ENCODE data around the gene SLC25A27. TPM values are rescaled to one million over a fixed set of nuclear protein-coding genes. Genes with fewer than 3 reads are reported as not detected.
A peak's percentile ranks its signal among the peaks of the same experiment; 100 is the strongest.

SLC25A27 gene
- total RNA-seq, 5 donors from 2014 or later (not counting 1 experiment from before 2014, with no cell fraction given) = 0.23 to 2.4 (median 0.85) TPM

DNA sequence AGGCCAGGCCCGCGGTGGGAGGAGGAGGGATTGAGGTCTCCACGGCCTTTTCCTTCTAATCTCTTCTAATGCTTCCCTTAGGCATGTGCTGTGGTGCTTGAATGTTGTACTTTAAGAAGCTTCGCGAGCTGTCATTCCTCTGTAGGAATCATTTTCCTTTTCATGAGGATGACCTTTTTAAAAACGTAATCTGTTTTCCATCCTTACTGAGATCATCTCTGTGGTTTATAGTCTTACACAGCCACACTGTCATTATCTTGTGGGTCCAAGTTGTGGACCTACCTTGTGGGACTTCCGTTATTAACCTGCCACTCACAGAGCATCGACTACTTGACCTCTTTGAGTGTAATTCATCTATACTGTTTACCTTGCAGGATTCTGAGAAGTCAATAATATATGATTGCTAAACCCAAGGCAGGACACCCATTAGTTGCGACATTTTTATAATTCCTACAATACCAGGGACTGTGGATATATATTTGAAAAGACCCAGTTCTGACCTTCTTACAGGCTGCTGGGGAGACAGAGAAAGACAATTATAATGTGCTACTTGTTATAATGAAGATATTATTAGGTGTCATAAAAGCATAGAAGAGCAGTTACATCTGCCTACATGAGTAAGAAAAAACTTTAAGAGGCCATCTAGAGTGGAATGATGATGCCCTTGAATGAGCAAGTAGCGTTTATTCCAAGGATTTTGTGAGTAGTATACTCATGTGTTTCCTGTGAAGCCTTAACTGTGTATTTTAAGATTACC lies 842 bp downstream of the SLC25A27 start:
- ATAC-seq (replicated peaks in 1 of 4) = no peak
- H3K27me3 Mint-ChIP-seq = peaks cover 33 to 56% of the 10 kb centered on the region in 2 donors
- DNase-seq = no peak
- H3K27me3 ChIP-seq (replicated peaks in 1 of 2; ENCODE audit: control insufficient read depth in 2 of 2, extremely low read depth in 1 of 2, insufficient read depth in 2 of 2, low read length in 1 of 2) = peaks cover 3 to 24% of the 10 kb centered on the region in 2 experiments
- WGBS (ENCODE audit: insufficient coverage) = no CpG with 5 or more reads among the region's 10 CpGs
- ChIA-PET CTCF (no interaction called here), POLR2A (no interaction called here)
- H3K9me3 ChIP-seq = no peaks in the 10 kb centered on the region
- H3K36me3 ChIP-seq (ENCODE audit: control insufficient read depth in 2 of 2, extremely low read depth in 1 of 2, insufficient read depth in 1 of 2, low read length in 1 of 2) = no peaks in the 10 kb centered on the region
- H3K27ac Mint-ChIP-seq = no peak overlapping the region
- peaks cover 0 to 13% of the 10 kb centered on the region in 2 experiments for H3K4me1 ChIP-seq (ENCODE audit: control insufficient read depth in 1 of 2, extremely low read depth in 1 of 2, insufficient read depth in 2 of 2, low read length in 2 of 2)
- H3K4me1 Mint-ChIP-seq = peaks cover 15 to 16% (median 15%) of the 10 kb centered on the region in 3 donors
- H3K27ac ChIP-seq (ENCODE audit: low read length) = no peak overlapping the region
- H3K4me3 Mint-ChIP-seq = peak overlapping the region; percentile 80 to 88 (median 86)
- H3K36me3 Mint-ChIP-seq = no peaks in the 10 kb centered on the region
- H3K9me3 Mint-ChIP-seq = no peaks in the 10 kb centered on the region
- H3K4me3 ChIP-seq (ENCODE audit: control insufficient read depth in 1 of 2, extremely low read depth in 1 of 2, low read length in 1 of 2) = peak overlapping the region; percentile 66 to 94

DNA sequence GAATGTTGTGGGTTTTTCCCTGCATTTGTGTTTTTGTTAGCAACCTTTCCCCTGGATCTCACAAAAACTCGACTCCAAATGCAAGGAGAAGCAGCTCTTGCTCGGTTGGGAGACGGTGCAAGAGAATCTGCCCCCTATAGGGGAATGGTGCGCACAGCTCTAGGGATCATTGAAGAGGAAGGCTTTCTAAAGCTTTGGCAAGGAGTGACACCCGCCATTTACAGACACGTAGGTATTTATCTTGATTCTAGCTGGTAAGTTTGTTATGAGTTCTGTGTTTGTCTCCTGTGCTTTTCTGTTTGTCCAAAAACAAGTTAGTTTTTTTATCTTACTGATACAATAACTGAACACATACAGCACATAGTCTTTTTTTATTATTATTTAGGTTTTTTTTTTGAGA lies 3.0 kb downstream of the SLC25A27 start:
- Histone ChIP-seq H3K9me3 (no peaks in the 10 kb centered on the region), H3K27ac (ENCODE audit: low read length) (no peak overlapping the region), H3K4me1 (ENCODE audit: control insufficient read depth in 1 of 2, extremely low read depth in 1 of 2, insufficient read depth in 2 of 2, low read length in 2 of 2) (peaks cover 0 to 13% of the 10 kb centered on the region in 2 experiments), H3K4me3 (ENCODE audit: control insufficient read depth in 1 of 2, extremely low read depth in 1 of 2, low read length in 1 of 2) (no peak overlapping the region), H3K36me3 (ENCODE audit: control insufficient read depth in 2 of 2, extremely low read depth in 1 of 2, insufficient read depth in 1 of 2, low read length in 1 of 2) (no peaks in the 10 kb centered on the region), H3K27me3 (replicated peaks in 1 of 2; ENCODE audit: control insufficient read depth in 2 of 2, extremely low read depth in 1 of 2, insufficient read depth in 2 of 2, low read length in 1 of 2) (peaks cover 3 to 21% of the 10 kb centered on the region in 2 experiments)
- ChIA-PET POLR2A (no interaction called here), CTCF (interaction anchor here in 1 of 2 donors (0.7 kb wide), 1 partner anchor 448 kb away, joined by 4 read pairs; no protein-coding TSS in a partner anchor)
- Mint-ChIP-seq H3K27ac (no peak overlapping the region), H3K27me3 (peaks cover 34 to 47% of the 10 kb centered on the region in 2 donors), H3K4me3 (no peak overlapping the region), H3K9me3 (no peaks in the 10 kb centered on the region), H3K36me3 (no peaks in the 10 kb centered on the region), H3K4me1 (peaks cover 15 to 16% (median 15%) of the 10 kb centered on the region in 3 donors)
- WGBS (ENCODE audit: insufficient coverage) = 94% methylated on average over 3 of the region's 6 CpGs
- ATAC-seq (replicated peaks in 1 of 4) (no peak), DNase-seq (no peak)

DNA sequence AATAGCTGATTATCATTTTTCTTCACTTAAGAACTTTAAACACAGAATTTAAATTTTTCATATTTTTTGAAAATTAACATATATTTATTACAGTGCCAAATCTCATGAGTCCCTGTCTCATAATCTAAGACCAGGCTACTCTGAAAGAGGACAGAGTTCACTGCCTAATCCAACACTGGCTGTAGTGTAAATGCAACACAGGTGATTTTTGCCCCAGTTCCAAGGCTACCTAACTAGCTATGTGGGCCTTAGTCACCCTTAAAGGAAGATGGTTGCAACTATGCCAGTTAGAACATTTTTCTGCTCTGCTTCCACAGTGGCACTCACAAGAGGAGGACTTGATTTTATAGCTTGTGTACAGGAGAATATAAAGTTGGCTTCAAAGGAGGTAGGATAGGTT lies 4.9 kb downstream of the SLC25A27 start:
- no peaks in the 10 kb centered on the region for H3K36me3 ChIP-seq (ENCODE audit: control insufficient read depth in 2 of 2, extremely low read depth in 1 of 2, insufficient read depth in 1 of 2, low read length in 1 of 2)
- H3K4me3 ChIP-seq (ENCODE audit: control insufficient read depth in 1 of 2, extremely low read depth in 1 of 2, low read length in 1 of 2) = no peak overlapping the region
- no peak overlapping the region for H3K27ac ChIP-seq (ENCODE audit: low read length)
- ChIA-PET POLR2A (no interaction called here), CTCF (no interaction called here)
- Mint-ChIP-seq H3K36me3 (no peaks in the 10 kb centered on the region), H3K4me3 (no peak overlapping the region), H3K27me3 (peaks cover 24 to 33% of the 10 kb centered on the region in 2 donors), H3K9me3 (no peaks in the 10 kb centered on the region), H3K27ac (no peak overlapping the region), H3K4me1 (peaks cover 7 to 9% (median 8%) of the 10 kb centered on the region in 3 donors)
- ATAC-seq (replicated peaks in 1 of 4) (no peak), DNase-seq (no peak)
- no peaks in the 10 kb centered on the region for H3K9me3 ChIP-seq
- peaks cover 0 to 8% of the 10 kb centered on the region in 2 experiments for H3K4me1 ChIP-seq (ENCODE audit: control insufficient read depth in 1 of 2, extremely low read depth in 1 of 2, insufficient read depth in 2 of 2, low read length in 2 of 2)
- H3K27me3 ChIP-seq (replicated peaks in 1 of 2; ENCODE audit: control insufficient read depth in 2 of 2, extremely low read depth in 1 of 2, insufficient read depth in 2 of 2, low read length in 1 of 2) = peaks cover 3 to 16% of the 10 kb centered on the region in 2 experiments

DNA sequence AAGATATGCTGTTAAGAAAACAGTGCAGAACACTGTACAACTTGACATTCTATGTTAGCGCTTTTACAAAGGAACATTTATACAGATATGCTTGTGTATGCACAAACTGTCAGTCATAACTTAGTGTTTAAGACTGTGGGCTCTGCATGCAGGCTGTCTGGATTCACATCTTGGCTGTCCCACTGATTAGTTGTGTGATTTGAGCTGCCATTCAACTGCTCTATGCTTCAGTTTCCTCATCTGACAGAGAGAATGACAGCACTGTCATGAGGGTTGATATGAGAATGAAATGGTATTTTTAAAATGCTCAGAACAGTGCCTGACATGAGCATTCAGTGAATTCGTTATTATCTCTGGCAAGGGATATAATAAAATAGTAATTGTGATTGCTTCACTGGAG lies 8.7 kb downstream of the SLC25A27 start:
- Mint-ChIP-seq H3K36me3 (no peaks in the 10 kb centered on the region), H3K9me3 (no peaks in the 10 kb centered on the region), H3K27ac (no peak overlapping the region), H3K4me3 (no peak overlapping the region), H3K4me1 (no peaks in the 10 kb centered on the region), H3K27me3 (peaks cover 5 to 8% of the 10 kb centered on the region in 2 donors)
- ATAC-seq (replicated peaks in 1 of 4) = no peak
- no peaks in the 10 kb centered on the region for H3K36me3 ChIP-seq (ENCODE audit: control insufficient read depth in 2 of 2, extremely low read depth in 1 of 2, insufficient read depth in 1 of 2, low read length in 1 of 2)
- H3K4me3 ChIP-seq (ENCODE audit: control insufficient read depth in 1 of 2, extremely low read depth in 1 of 2, low read length in 1 of 2) = no peak overlapping the region
- no peak for DNase-seq
- POLR2A ChIA-PET = no interaction called here
- H3K4me1 ChIP-seq (ENCODE audit: control insufficient read depth in 1 of 2, extremely low read depth in 1 of 2, insufficient read depth in 2 of 2, low read length in 2 of 2) = no peaks in the 10 kb centered on the region
- H3K9me3 ChIP-seq = no peaks in the 10 kb centered on the region
- CTCF ChIA-PET = no interaction called here
- WGBS (ENCODE audit: insufficient coverage) = no CpG with 5 or more reads among the region's 2 CpGs
- H3K27me3 ChIP-seq (replicated peaks in 1 of 2; ENCODE audit: control insufficient read depth in 2 of 2, extremely low read depth in 1 of 2, insufficient read depth in 2 of 2, low read length in 1 of 2) = peaks cover 0 to 4% of the 10 kb centered on the region in 2 experiments
- H3K27ac ChIP-seq (ENCODE audit: low read length) = no peak overlapping the region

DNA sequence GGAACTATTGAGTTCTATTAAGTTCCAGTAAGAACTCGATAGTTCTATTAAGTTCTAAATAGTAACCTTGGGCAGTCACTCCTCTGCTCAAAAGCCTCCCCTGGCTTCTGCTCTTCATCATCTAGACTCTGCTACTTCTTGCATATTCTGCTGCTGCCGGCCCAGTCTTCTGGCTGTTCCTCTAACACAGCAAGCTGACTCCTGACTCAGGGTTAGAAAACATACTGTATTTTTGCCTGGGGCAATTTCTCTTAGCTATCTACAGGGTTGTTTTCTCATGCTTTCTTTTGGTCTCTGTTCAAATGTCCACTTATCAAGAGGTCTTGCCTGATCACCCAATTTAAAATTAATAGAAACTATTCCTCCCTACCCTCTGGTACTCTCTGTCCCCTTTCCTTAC lies 14.6 kb downstream of the SLC25A27 start:
- Histone ChIP-seq H3K27me3 (replicated peaks in 1 of 2; ENCODE audit: control insufficient read depth in 2 of 2, extremely low read depth in 1 of 2, insufficient read depth in 2 of 2, low read length in 1 of 2) (no peaks in the 10 kb centered on the region), H3K9me3 (no peaks in the 10 kb centered on the region), H3K4me1 (ENCODE audit: control insufficient read depth in 1 of 2, extremely low read depth in 1 of 2, insufficient read depth in 2 of 2, low read length in 2 of 2) (no peaks in the 10 kb centered on the region), H3K36me3 (ENCODE audit: control insufficient read depth in 2 of 2, extremely low read depth in 1 of 2, insufficient read depth in 1 of 2, low read length in 1 of 2) (no peaks in the 10 kb centered on the region), H3K4me3 (ENCODE audit: control insufficient read depth in 1 of 2, extremely low read depth in 1 of 2, low read length in 1 of 2) (no peak overlapping the region), H3K27ac (ENCODE audit: low read length) (no peak overlapping the region)
- ATAC-seq (replicated peaks in 1 of 4) = no peak
- no CpG with 5 or more reads among the region's 2 CpGs for WGBS (ENCODE audit: insufficient coverage)
- no peaks in the 10 kb centered on the region for H3K36me3 Mint-ChIP-seq
- ChIA-PET CTCF (no interaction called here), POLR2A (no interaction called here)
- DNase-seq = no peak
- no peaks in the 10 kb centered on the region for H3K4me1 Mint-ChIP-seq
- H3K27me3 Mint-ChIP-seq = peaks cover 0 to 4% of the 10 kb centered on the region in 2 donors
- H3K9me3 Mint-ChIP-seq = no peaks in the 10 kb centered on the region
- H3K4me3 Mint-ChIP-seq = no peak overlapping the region
- H3K27ac Mint-ChIP-seq = no peak overlapping the region

DNA sequence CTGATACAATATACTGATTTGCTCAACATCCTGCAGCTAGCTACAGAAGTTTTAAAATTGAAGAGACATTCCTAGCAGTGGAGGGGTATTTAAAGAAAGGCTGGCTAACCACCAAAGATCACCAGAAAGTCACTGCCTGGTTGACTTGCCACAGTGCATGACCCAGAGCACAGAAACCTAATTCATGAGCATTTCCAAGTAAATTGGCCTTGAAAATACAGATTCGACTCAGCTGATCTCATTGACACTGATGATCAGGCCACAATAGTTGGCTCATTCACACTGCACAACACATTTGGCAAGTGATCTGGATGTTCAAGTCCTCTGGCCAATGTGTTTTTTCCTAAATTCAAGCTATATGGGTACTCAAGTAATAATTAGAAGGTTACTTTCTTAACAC lies 21.6 kb downstream of the SLC25A27 start:
- DNase-seq (no peak), ATAC-seq (replicated peaks in 1 of 4) (no peak)
- Mint-ChIP-seq H3K27me3 (peaks cover 0 to 3% of the 10 kb centered on the region in 2 donors), H3K9me3 (no peaks in the 10 kb centered on the region), H3K27ac (no peak overlapping the region), H3K36me3 (no peaks in the 10 kb centered on the region), H3K4me3 (no peak overlapping the region), H3K4me1 (no peaks in the 10 kb centered on the region)
- no peak overlapping the region for H3K4me3 ChIP-seq (ENCODE audit: control insufficient read depth in 1 of 2, extremely low read depth in 1 of 2, low read length in 1 of 2)
- H3K9me3 ChIP-seq = no peaks in the 10 kb centered on the region
- POLR2A ChIA-PET = no interaction called here
- H3K36me3 ChIP-seq (ENCODE audit: control insufficient read depth in 2 of 2, extremely low read depth in 1 of 2, insufficient read depth in 1 of 2, low read length in 1 of 2) = no peaks in the 10 kb centered on the region
- no peaks in the 10 kb centered on the region for H3K4me1 ChIP-seq (ENCODE audit: control insufficient read depth in 1 of 2, extremely low read depth in 1 of 2, insufficient read depth in 2 of 2, low read length in 2 of 2)
- H3K27me3 ChIP-seq (replicated peaks in 1 of 2; ENCODE audit: control insufficient read depth in 2 of 2, extremely low read depth in 1 of 2, insufficient read depth in 2 of 2, low read length in 1 of 2) = no peaks in the 10 kb centered on the region
- 80% methylated on average over 1 of the region's 1 CpG for WGBS (ENCODE audit: insufficient coverage)
- CTCF ChIA-PET = no interaction called here
- H3K27ac ChIP-seq (ENCODE audit: low read length) = no peak overlapping the region
